Urothelium cell line (cell line): ENCODE data around the gene TESMIN.
A peak's percentile ranks its signal among the peaks of the same experiment; 100 is the strongest.

ENCODE experiments used
- DNase-seq: peaks from one replicate; pipeline ENCODE4 v3.0.0; 2011; ENCODE audit warnings: low spot score, mixed read lengths
- FAIRE-seq: peaks from 2 replicates; lab custom pipeline; 2011; peaks lifted over from hg19 to GRCh38; lab: Jason Lieb, UNC

Gene TESMIN

DNA sequence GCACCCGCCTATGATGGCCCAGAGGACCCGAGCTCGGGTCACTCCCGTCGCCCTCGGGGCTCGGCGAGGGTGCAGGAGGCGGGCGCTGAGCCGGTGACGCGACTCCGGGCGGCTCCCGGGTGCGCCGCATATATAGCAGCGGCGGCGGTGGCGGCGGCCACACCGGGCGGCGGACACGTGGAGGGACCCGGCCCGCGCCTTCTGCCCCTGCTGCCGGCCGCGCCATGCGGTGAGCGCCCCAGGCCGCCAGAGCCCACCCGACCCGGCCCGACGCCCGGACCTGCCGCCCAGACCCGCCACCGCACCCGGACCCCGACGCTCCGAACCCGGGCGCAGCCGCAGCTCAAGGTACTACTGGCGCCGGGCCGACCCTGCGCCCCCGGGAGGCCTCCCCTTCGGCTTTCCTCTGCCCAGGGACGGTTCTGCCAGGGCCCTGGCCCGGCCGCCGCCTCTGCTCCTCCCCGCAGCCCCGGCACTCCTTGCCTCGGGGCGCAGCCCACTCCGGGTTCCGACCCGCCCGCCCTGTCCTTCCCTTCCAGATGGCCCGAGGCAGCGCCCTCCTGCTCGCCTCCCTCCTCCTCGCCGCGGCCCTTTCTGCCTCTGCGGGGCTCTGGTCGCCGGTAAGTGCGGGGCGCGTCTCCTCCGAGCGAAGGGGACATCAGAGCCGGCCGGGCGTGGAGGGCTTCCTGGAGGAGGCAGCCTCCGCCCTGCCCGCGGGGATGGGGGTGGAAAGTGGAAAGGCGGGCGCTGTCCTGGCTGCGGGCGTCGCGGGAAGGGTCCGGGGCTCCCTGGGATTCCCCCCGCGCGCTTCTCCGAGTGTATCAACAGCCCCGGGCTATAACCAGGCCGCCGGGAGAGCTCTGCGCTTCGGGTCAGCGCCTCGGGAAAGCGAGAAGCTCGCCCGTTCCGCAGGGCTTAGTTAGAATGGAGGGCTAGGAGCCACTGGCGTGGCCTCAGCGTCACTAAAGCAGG lies 66.6 kb downstream of the TESMIN start, which contains the start of gene GAL:
Gene GAL (plus strand): TSS at position 160 of the 972 bp plus-strand sequence. CDS start 380 bp downstream, at position 540.
- no peak for DNase-seq
- no peak for FAIRE-seq

DNA sequence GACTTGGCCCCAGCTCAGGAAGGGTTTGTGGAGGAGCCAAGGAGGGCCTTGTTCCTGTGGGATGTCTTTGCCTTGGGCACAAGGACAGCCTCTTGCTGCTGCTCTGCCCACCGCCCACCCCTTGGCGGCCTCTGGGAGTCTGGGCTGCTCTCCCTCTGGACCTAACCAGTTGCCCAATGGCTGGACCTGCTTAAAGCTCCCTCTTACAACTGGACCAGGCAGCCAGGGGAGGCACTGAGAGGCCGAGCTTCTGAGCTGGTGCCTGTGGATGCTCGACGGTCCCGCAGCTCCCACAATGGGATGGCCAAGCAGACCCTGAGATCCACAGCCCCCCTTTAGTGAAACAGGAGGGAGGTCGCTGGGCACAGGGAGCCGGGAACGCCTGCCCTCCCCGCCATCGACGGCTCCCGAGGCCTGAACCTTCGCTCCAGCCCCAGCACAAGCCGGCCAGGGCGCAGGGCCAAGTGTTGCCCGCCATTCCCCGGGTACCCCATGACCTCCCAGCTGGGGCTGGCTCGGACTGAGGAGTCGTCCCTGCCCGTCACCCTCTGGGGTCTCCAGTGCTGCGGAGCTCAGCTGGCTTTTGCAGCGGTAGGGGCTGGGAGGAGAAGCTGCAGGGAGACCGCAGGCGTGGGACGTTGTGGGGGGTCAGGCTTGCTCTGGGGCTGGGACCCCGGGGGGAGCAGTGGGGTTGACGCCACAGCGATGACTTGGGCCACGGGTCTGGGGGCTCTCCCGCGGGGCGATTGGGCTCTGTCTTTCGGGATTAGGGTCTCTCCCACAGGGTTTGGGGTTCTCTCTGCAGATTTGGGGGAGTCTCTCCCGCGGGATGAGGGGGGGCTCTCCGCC lies 67.6 kb downstream of the TESMIN start:
- DNase-seq: no peak
- no peak for FAIRE-seq

DNA sequence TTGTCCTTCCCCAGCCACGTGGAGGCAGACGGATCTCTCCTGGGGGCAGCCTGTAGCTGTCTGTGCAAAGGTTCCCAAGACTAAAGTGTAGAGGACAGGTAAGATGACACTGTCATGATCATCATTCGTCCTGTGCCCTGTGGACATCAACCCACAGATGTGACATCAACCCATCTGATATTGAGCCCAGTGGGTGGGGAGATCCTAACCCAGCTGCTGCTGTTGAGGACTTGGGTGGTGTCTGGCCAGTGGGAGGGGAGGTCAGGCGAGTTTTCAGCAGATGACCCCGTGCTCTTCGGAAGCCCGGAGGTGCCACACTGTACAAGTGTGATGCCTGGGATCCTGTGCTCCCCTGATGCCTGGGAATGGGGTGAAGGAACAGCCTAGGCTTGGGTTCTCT lies 68.2 kb downstream of the TESMIN start:
- FAIRE-seq: no peak
- DNase-seq: no peak

DNA sequence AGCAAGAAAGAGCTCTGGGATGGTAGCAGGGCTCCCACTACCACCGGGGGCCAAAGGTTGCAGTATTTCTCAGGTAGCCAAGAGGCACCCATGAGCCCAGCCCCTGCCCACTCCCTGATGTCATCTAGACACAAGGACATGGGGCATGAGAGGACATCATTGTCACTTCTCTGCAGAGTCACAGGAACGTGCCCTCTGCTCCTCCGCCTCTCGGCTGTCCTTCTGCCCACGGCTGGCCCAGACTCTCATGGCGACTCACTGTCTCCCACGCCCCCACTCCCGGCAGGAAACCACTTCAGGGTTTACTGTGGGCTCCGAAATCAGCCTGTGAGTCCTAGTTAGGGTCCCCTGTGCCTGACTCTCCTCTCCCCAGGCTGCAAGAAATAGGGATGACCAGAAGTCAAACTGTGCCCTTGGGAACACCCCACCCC lies 68.8 kb downstream of the TESMIN start:
- no peak for FAIRE-seq
- no peak for DNase-seq

DNA sequence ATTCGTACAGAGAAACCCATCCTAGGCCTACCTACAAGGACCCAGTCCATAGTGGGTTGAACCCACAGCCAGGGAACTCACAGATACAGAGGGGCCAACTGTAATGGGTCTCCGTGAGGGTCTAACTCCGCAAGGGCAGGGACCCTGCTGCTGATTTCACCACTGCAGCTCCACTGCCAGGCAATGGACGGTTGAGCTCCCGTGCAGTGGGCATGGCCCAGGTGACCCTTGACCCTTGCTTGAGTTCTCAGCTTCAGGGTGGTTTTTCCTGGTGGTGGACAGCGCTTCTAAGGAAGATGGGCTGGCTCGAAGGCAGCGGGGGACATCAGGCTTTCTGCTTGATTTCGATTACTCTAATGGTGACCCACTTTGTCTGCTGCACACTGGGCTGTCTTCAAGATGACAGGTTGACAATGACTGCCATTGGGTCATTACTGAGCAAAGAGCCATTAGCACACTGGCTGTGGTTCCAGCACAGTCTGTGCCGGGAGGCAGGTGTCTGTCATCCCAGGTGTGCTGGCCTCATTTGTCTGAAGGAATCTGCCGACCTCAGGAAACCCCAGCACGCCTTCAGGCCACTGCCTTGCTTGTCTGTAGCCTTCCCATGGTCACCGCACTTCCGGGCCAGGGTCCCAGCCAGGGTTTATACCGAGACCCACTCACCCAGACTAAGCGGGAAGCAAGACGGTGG lies 70.6 kb downstream of the TESMIN start:
- no peak for DNase-seq
- no peak for FAIRE-seq

DNA sequence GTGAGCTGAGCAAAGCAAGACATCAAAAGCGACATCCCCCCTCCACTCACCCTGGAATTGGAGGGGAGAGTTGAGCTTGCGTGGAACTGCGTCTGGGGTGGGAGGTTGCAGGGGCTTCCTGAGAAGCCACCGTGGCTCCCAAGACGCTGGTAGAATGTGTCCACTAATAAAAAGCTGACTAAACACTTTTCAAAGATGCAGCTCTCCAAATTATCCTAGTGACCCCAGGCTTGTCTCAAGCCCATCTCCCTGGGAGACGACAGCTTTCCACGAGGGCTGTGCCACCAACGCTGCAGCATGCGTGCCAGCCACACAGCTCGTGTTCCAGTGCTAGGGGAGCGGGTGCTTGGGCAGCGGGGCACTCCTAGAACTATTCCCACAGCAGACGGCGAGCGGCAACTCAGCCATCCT lies 73.3 kb downstream of the TESMIN start:
- DNase-seq (no peak), FAIRE-seq (no peak)

DNA sequence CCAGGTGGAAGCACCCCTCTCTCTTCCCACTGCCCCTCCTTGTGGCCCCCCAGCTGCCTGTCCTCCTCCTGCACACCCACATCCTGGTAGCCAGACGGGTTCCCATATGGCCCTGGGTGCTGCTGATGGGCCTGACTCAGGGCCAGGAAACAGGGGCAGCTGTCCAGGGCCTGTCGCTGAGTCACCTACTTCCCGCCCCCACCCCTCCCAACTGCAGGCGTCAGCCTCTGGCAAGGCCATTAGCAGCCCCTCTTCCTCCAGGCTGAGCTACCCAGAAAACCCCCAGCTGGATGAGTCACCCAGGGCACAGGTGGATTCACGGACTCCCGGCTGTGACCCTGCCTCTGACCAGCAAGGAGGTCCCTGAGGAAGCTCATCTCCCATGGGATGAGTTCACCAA lies 73.9 kb downstream of the TESMIN start:
- FAIRE-seq (no peak), DNase-seq (peak; percentile 94)

DNA sequence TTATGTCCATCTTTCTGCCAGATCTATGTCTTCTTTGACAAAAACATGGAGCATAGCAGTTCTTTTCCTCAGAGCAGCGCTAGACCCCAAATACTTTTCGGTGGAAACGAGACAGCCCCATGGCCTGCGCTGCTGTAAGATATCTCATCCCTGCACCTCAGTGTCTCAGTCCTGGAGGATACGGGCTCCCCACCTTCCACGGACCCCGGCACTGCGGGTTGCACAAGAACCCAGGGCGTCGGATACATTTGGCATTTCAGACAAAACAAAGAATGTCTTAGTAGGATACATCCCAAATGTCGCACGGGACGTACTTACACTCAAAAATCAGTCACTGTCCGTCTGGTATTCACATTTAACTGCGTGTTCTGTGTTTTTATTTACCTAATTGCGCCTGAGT lies 76.9 kb downstream of the TESMIN start:
- DNase-seq: no peak
- no peak for FAIRE-seq

DNA sequence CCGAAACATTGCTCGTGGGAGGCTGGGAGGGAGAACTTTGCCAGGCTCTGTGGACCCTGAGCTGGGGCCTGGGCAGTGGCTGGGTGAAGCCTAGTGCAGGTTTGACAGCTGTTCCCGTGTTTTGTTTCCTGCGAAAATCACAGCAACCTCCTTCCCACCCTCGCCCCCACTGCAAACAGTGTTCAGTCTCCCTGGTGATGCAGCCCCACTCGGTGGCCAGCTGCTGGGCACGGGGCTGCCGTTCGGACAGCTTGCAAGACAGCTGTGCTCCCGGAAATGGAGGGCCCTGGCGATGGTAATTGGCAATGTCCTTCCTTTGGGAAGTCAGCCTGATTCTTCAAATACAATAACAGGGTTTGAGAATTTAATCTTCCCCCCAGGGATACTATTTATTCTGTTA lies 77.3 kb downstream of the TESMIN start:
- DNase-seq: no peak
- no peak for FAIRE-seq

DNA sequence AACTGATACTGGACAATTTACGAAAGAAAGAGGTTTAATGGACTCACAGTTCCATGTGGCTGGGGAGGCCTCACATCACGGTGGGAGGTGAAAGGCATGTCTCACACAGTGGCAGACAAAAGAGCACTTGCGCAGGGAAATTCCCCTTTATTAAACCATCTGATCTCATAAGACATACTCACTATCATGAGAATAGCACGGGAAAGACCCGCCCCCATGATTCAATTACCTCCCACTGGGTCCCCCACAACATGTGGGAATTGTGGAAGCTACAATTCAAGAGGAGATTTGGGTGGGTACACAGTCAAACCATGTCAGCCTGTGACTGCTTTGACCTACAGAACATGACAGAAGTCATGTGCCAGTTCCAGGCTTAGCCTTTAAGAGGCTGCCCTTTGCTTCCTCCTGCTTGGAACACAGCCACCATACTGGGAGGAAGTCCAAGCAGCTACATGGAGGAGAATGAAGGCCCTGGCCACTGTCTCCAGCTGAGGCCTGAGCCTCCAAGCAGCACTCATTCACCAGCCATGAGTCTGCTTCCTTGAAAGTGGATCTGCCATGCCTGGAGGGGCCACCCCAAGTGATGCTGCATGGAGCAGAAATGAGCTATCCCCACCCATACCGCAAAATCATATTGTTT lies 77.9 kb downstream of the TESMIN start:
- no peak for DNase-seq
- no peak for FAIRE-seq

DNA sequence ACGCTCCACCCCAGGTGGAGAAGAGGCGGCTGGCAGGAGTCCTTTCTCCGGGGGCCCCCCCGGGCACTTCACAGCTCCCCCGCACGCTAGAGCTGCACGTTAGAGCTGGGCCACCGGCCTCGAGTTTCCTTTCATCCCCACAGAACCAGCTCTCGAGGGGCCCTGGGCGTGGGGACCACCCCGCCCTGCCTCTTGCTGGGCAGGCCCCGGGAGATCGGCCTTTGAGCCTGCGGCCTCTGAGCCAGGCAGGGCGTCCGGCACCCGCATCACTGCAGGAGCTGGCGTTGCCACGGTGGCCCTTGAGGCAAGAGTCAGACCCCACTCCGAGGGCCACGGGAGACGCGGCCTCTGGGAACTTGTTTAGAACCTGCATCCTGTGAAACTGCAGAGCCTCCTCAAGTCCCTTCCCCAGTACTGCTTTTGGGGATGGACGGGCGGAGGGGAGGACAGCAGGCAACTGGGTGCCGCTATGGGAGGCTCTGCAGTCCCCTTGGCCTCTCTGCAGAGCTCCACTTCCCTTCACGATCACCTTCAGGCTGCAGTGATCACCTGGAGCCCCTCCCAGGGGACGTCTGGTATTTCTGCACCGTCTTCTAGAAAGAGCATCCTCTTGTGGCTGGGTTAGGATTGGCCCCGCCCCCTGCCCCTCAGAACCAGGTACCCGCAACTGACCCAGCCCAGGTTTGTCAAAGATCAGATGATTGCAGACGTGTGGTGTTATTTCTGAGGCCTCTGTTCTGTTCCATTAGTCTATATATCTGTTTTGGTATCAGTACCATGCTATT lies 80.9 kb downstream of the TESMIN start:
- FAIRE-seq (no peak), DNase-seq (no peak)

DNA sequence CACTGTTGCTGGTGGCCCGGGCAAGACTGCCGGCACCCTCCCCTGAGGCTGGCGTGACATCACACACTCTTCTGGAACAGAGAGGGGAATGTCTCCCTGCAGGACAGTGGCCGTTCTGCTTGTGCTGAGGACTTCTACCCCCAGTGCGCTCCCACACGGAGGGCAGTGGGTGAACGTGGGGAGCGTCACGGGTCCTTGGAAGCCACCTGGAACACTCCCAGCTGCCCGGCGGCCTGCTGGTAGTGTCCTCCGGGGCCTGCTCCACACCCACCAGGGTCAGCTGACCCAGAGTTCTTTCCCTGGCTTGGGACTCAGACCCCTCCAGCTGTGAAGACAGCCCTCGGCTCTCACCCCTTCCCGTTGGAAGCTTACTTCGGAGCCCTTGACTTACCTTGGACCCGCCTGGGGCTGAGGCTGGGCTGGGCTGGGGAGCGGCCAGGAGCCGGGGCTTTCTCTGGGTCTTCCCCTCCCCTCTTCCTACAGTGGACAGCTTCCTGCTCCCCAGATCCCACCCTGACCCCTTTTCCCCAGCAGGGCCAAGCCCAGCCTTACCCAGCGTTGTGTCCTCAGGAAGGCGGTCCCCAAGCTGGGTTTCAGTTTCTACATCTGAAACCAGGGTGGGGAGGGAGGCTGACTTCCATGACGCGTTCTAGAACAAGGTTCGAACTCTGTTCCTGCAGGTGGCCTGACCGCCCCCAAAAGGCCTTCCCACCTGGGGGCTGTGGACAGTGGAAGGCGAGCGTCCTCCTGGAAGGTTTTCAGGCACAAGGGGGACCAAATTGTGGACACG lies 81.8 kb downstream of the TESMIN start:
- FAIRE-seq (no peak), DNase-seq (no peak)

DNA sequence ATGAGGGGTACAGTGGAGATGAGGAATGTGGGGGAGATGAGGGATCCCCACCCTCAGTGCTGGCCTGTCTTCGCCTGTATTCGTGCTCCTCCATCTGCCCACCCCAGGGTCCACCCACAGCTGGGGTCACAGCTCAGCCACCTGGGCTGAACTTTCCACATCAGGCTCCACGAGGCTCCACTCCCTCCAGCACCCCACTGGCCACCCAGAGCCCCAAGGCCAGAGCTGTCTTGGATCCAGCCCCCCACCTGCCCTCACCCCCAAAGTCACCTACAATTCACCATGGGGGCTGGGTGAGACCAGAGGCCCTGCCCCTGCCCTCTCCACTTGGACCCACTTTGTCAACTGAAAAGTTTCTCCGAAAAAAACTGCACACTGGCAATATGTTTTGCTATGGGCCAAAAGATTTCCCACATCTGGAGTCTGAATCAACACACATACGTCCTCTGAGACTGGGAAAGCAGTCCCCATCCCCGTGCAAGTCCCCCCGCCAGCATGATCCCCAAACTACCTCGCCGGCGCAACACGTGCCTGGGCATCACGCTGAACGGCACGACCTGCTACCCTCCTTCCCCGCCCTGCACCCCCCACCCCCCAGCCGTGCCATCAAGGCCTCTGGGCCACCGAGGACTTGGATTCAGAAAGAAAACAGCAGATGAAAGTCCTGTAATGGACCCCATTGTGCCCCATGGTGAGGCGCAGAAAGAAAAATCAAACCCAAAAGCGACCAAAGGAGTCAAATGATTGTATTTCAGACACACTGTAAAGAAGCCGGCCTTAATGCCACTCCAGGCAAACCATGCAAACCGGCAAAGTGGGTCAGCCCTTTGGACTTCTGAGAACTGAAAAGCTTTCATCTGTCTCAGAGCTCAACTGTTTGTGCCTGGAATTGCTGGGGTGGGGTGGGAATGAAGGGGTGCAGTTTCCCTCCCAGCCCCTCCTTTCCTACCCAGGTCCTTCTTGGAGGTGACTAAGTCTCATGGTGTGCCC lies 83.5 kb downstream of the TESMIN start:
- no peak for FAIRE-seq

DNA sequence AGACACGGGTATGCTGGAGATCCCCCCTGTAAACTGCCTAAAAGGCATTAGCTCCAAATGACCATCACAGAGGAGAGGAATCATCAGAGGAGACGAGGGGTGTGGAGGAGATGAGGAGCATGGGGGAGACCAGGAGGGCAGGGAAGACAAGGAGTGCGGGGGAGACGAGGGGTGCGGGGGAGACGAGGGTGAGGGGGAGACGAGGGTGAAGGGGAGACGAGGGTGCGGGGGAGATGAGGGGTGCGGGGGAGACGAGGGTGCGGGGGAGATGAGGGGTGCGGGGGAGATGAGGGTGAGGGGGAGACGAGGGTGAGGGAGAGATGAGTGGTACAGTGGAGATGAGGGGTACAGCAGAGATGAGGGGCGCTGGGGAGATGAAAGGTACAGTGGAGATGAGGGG lies 84.5 kb downstream of the TESMIN start:
- DNase-seq: no peak
- peak; percentile 98 for FAIRE-seq

More for the DNA sequence above, 83.5 kb downstream of the TESMIN start:
- no peak for DNase-seq

DNA sequence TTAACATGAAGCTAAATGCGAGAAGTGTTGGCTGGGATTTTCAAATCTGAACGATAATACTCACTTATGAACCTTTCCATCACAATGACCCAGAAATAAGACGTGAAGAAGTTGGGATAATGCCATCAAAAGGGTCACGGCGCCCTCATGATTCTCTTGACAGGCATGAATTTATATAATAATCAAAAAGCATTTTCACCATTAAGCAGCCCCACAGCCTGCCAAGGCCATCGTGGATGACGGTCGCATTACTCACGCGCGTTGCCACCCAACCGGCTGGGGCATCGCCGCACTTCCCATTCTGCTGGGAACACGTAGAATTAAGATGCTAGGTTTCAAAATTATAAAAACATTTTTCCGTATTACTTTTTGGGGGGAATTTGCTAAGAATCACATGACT lies 85.9 kb downstream of the TESMIN start:
- FAIRE-seq (no peak), DNase-seq (no peak)

DNA sequence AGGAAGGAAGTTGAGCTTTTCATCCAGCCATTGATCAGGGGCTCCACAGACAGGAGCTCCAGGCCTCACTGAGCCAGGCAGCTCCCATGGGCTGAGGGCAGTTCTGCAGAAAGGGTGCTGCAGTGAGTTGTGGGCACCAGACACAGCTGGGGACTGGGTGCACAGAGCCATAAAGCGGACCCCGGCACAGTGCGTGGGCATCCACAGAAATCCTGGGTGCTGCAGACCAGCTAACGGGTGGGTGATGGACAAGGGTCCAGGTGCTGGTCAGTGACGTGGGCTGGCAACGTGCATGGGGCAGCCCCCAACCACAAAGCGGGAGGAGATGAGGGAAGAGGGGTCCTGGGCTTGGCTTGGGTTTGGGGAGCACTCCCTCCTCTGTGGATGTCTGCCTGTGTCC lies 86.4 kb downstream of the TESMIN start:
- FAIRE-seq: no peak
- DNase-seq: no peak

DNA sequence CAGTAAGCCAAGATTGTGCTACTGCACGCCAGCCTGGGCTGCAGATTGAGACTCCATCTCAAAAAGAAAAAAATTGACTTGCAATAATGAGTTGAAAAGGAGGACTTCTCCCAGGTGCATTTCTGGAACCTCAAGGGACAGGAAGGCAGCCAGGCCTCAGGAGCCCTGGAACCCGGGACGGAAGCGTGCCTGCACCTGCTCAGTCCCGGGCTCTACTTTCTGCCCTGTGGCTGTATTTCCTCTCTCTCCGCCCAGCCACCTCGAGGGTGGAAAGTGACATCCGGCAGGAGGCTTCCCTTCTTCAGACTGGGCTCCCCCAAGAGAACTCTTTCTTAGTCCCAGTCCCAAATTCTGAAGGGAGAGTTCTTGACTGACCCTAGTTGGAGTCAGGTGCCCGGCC lies 87.2 kb downstream of the TESMIN start:
- no peak for DNase-seq
- no peak for FAIRE-seq
